ENCODE data around the gene TXNDC2.
"Not testable (repeated sequence)": the region's sequence is repeated elsewhere in the genome, so short reads cannot be mapped to it uniquely, and the experiment has no call there.

The TXNDC2 gene

GRCh38 chr18:9884532-9885140, 1.1 kb upstream of the TXNDC2 start:
- Histone ChIP-seq H3K4me3 (ENCODE audit: low read length in 2 of 2) (no peak overlapping the region), H3K9me3 (ENCODE audit: control insufficient read depth in 2 of 2, low read length in 2 of 2) (no peaks in the 10 kb centered on the region), H3K27me3 (ENCODE audit: control insufficient read depth in 1 of 2, insufficient read depth in 2 of 2, low read length in 2 of 2) (no peaks in the 10 kb centered on the region), H3K36me3 (ENCODE audit: control insufficient read depth in 2 of 2, insufficient read depth in 2 of 2, low read length in 2 of 2) (no peaks in the 10 kb centered on the region), H3K4me1 (ENCODE audit: control insufficient read depth, insufficient read depth, low read length) (peaks cover 13% of the 10 kb centered on the region), H3K9ac (ENCODE audit: low read length in 2 of 2) (no peak overlapping the region), H3K27ac (ENCODE audit: low read length) (no peak overlapping the region)

DNA sequence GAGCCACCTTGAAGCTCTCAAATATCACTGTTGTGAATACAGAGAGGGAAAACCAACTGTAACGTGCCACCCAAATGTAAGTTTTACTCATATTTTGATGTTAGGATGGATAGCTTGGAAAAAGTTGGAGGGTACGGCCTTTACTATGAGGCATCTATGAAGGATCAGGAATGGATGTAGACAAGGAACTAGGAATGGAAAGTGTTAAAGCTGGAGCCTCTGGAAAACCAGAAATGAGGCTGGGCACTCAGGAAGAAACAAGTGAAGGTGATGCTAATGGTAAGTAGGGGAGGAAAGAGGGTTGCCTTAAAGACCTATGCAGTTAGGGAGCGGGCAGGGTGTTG, 204 bp downstream of the TXNDC2 start:
- Histone ChIP-seq H3K4me1 (ENCODE audit: control insufficient read depth, insufficient read depth, low read length) (peaks cover 13% of the 10 kb centered on the region), H3K27ac (ENCODE audit: low read length) (no peak overlapping the region), H3K27me3 (ENCODE audit: control insufficient read depth in 1 of 2, insufficient read depth in 2 of 2, low read length in 2 of 2) (no peaks in the 10 kb centered on the region), H3K36me3 (ENCODE audit: control insufficient read depth in 2 of 2, insufficient read depth in 2 of 2, low read length in 2 of 2) (no peaks in the 10 kb centered on the region), H3K4me3 (ENCODE audit: low read length in 2 of 2) (no peak overlapping the region), H3K9ac (ENCODE audit: low read length in 2 of 2) (no peak overlapping the region), H3K9me3 (ENCODE audit: control insufficient read depth in 2 of 2, low read length in 2 of 2) (no peaks in the 10 kb centered on the region)

GRCh38 chr18:9887992-9888391, 2.2 kb downstream of the TXNDC2 start:
- H3K9ac ChIP-seq (ENCODE audit: low read length in 2 of 2): no peak overlapping the region
- H3K27ac ChIP-seq (ENCODE audit: low read length): no peak overlapping the region
- H3K4me1 ChIP-seq (ENCODE audit: control insufficient read depth, insufficient read depth, low read length): peaks cover 7% of the 10 kb centered on the region
- H3K27me3 ChIP-seq (ENCODE audit: control insufficient read depth in 1 of 2, insufficient read depth in 2 of 2, low read length in 2 of 2): no peaks in the 10 kb centered on the region
- no peaks in the 10 kb centered on the region for H3K9me3 ChIP-seq (ENCODE audit: control insufficient read depth in 2 of 2, low read length in 2 of 2)
- H3K36me3 ChIP-seq (ENCODE audit: control insufficient read depth in 2 of 2, insufficient read depth in 2 of 2, low read length in 2 of 2): no peaks in the 10 kb centered on the region
- no peak overlapping the region for H3K4me3 ChIP-seq (ENCODE audit: low read length in 2 of 2)

- H3K27me3 ChIP-seq (ENCODE audit: control insufficient read depth in 1 of 2, insufficient read depth in 2 of 2, low read length in 2 of 2): no peaks in the 10 kb centered on the region
- H3K9me3 ChIP-seq (ENCODE audit: control insufficient read depth in 2 of 2, low read length in 2 of 2): no peaks in the 10 kb centered on the region
Observed at GRCh38 chr18:9890196-9890595, 4.4 kb downstream of the TXNDC2 start.

GRCh38 chr18:9890957-9891356, 5.2 kb downstream of the TXNDC2 start:
- H3K4me1 ChIP-seq (ENCODE audit: control insufficient read depth, insufficient read depth, low read length): no peaks in the 10 kb centered on the region
- no peaks in the 10 kb centered on the region for H3K27me3 ChIP-seq (ENCODE audit: control insufficient read depth in 1 of 2, insufficient read depth in 2 of 2, low read length in 2 of 2)
- no peaks in the 10 kb centered on the region for H3K36me3 ChIP-seq (ENCODE audit: control insufficient read depth in 2 of 2, insufficient read depth in 2 of 2, low read length in 2 of 2)
- no peak overlapping the region for H3K27ac ChIP-seq (ENCODE audit: low read length)
- H3K4me3 ChIP-seq (ENCODE audit: low read length in 2 of 2): no peak overlapping the region
- H3K9me3 ChIP-seq (ENCODE audit: control insufficient read depth in 2 of 2, low read length in 2 of 2): no peaks in the 10 kb centered on the region
- no peak overlapping the region for H3K9ac ChIP-seq (ENCODE audit: low read length in 2 of 2)

More at GRCh38 chr18:9890196-9890595, 4.4 kb downstream of the TXNDC2 start:
- Histone ChIP-seq H3K36me3 (ENCODE audit: control insufficient read depth in 2 of 2, insufficient read depth in 2 of 2, low read length in 2 of 2) (no peaks in the 10 kb centered on the region), H3K4me3 (ENCODE audit: low read length in 2 of 2) (no peak overlapping the region), H3K9ac (ENCODE audit: low read length in 2 of 2) (no peak overlapping the region), H3K27ac (ENCODE audit: low read length) (no peak overlapping the region), H3K4me1 (ENCODE audit: control insufficient read depth, insufficient read depth, low read length) (no peaks in the 10 kb centered on the region)

GRCh38 chr18:9891515-9891914, 5.7 kb downstream of the TXNDC2 start:
- not testable (repeated sequence) for H3K4me3 ChIP-seq (ENCODE audit: low read length in 2 of 2); H3K9me3 ChIP-seq (ENCODE audit: control insufficient read depth in 2 of 2, low read length in 2 of 2); H3K9ac ChIP-seq (ENCODE audit: low read length in 2 of 2); H3K4me1 ChIP-seq (ENCODE audit: control insufficient read depth, insufficient read depth, low read length); H3K27ac ChIP-seq (ENCODE audit: low read length); H3K27me3 ChIP-seq (ENCODE audit: control insufficient read depth in 1 of 2, insufficient read depth in 2 of 2, low read length in 2 of 2); H3K36me3 ChIP-seq (ENCODE audit: control insufficient read depth in 2 of 2, insufficient read depth in 2 of 2, low read length in 2 of 2)

DNA sequence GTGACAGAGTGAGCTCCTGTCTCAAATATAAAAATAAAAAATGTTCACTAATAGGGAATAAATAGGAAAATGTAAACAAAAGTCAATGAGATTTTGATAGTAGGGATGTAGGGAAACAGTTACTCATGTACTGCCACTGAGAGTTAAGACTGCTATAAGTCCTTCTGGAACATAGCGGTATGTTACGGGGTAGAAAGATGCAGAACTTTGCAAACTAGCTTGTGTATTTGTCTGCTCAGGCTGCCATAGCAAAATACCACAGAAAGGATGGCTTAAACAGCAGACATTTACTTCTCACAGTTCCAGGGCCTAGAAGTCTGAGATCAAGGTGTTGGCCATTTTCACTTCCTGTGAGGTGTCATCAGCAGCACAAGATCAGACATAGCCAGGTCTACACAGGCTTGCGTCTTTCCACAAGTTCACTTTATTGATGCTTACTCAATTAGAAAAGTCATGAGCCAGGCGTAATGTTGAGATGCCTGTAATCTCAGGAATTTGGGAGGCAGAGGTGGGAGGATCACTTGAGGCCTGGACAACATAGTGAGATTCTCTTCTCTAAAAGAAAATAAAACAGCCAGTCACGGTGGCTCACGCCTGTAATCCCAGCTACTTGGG, 8.8 kb downstream of the TXNDC2 start:
- Histone ChIP-seq H3K36me3 (ENCODE audit: control insufficient read depth in 2 of 2, insufficient read depth in 2 of 2, low read length in 2 of 2) (no peaks in the 10 kb centered on the region), H3K9ac (ENCODE audit: low read length in 2 of 2) (no peak overlapping the region), H3K27me3 (ENCODE audit: control insufficient read depth in 1 of 2, insufficient read depth in 2 of 2, low read length in 2 of 2) (no peaks in the 10 kb centered on the region), H3K9me3 (ENCODE audit: control insufficient read depth in 2 of 2, low read length in 2 of 2) (no peaks in the 10 kb centered on the region), H3K4me3 (ENCODE audit: low read length in 2 of 2) (no peak overlapping the region), H3K27ac (ENCODE audit: low read length) (no peak overlapping the region), H3K4me1 (ENCODE audit: control insufficient read depth, insufficient read depth, low read length) (no peaks in the 10 kb centered on the region)

- Histone ChIP-seq H3K36me3 (ENCODE audit: control insufficient read depth in 2 of 2, insufficient read depth in 2 of 2, low read length in 2 of 2) (no peaks in the 10 kb centered on the region), H3K4me1 (ENCODE audit: control insufficient read depth, insufficient read depth, low read length) (peaks cover 9% of the 10 kb centered on the region), H3K9me3 (ENCODE audit: control insufficient read depth in 2 of 2, low read length in 2 of 2) (no peaks in the 10 kb centered on the region), H3K9ac (ENCODE audit: low read length in 2 of 2) (no peak overlapping the region), H3K27ac (ENCODE audit: low read length) (no peak overlapping the region), H3K27me3 (ENCODE audit: control insufficient read depth in 1 of 2, insufficient read depth in 2 of 2, low read length in 2 of 2) (no peaks in the 10 kb centered on the region), H3K4me3 (ENCODE audit: low read length in 2 of 2) (no peak overlapping the region)
Observed at GRCh38 chr18:9897129-9897528, 11.4 kb downstream of the TXNDC2 start.

DNA sequence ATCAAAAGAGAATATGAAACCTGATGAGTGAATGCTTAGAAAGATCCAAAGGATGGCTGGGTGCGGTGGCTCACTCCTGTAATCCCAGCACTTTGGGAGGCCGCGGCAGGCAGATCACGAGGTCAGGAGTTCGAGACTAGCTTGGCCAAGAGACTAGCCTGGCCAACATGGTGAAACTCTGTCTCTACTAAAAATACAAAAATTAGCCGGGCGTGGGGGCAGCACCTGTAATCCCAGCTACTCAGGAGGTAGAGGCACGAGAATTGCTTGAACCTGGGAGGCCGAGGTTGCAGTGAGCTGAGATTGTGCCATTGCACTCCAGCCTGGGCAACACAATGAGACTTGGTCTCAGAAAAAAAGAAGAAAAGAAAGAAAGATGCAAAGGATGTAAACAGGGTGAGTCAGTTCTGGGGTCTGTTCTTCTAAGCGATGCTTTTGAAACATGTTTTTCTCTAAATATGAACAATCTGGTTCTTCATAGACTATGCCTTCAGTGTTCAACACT, 12.1 kb downstream of the TXNDC2 start:
- H3K4me3 ChIP-seq (ENCODE audit: low read length in 2 of 2); H3K27ac ChIP-seq (ENCODE audit: low read length); H3K4me1 ChIP-seq (ENCODE audit: control insufficient read depth, insufficient read depth, low read length); H3K36me3 ChIP-seq (ENCODE audit: control insufficient read depth in 2 of 2, insufficient read depth in 2 of 2, low read length in 2 of 2); H3K27me3 ChIP-seq (ENCODE audit: control insufficient read depth in 1 of 2, insufficient read depth in 2 of 2, low read length in 2 of 2); H3K9ac ChIP-seq (ENCODE audit: low read length in 2 of 2); H3K9me3 ChIP-seq (ENCODE audit: control insufficient read depth in 2 of 2, low read length in 2 of 2): not testable (repeated sequence)

- Histone ChIP-seq H3K9ac (ENCODE audit: low read length in 2 of 2) (no peak overlapping the region), H3K27me3 (ENCODE audit: control insufficient read depth in 1 of 2, insufficient read depth in 2 of 2, low read length in 2 of 2) (no peaks in the 10 kb centered on the region), H3K4me1 (ENCODE audit: control insufficient read depth, insufficient read depth, low read length) (peaks cover 9% of the 10 kb centered on the region), H3K36me3 (ENCODE audit: control insufficient read depth in 2 of 2, insufficient read depth in 2 of 2, low read length in 2 of 2) (no peaks in the 10 kb centered on the region), H3K27ac (ENCODE audit: low read length) (no peak overlapping the region), H3K4me3 (ENCODE audit: low read length in 2 of 2) (no peak overlapping the region), H3K9me3 (ENCODE audit: control insufficient read depth in 2 of 2, low read length in 2 of 2) (no peaks in the 10 kb centered on the region)
Observed at GRCh38 chr18:9898792-9899549, 13.2 kb downstream of the TXNDC2 start.

- H3K4me1 ChIP-seq (ENCODE audit: control insufficient read depth, insufficient read depth, low read length); H3K9ac ChIP-seq (ENCODE audit: low read length in 2 of 2); H3K9me3 ChIP-seq (ENCODE audit: control insufficient read depth in 2 of 2, low read length in 2 of 2); H3K36me3 ChIP-seq (ENCODE audit: control insufficient read depth in 2 of 2, insufficient read depth in 2 of 2, low read length in 2 of 2); H3K27me3 ChIP-seq (ENCODE audit: control insufficient read depth in 1 of 2, insufficient read depth in 2 of 2, low read length in 2 of 2); H3K4me3 ChIP-seq (ENCODE audit: low read length in 2 of 2); H3K27ac ChIP-seq (ENCODE audit: low read length): not testable (repeated sequence)
Observed at GRCh38 chr18:9899550-9899930, 13.8 kb downstream of the TXNDC2 start.

All from stomach smooth muscle (tissue), 2 donors.